H9 (cell line): Measurements from ENCODE around the gene MICAL3. TPM values are rescaled to one million over a fixed set of nuclear protein-coding genes. Genes with fewer than 3 reads are reported as not detected.

Experiments
- DNase-seq: peaks from one replicate; pipeline ENCODE4 v3.0.0-alpha.2; 2017
- H2AFZ ChIP-seq: one replicate; pipeline ENCODE4 v1.6.1; 2013; ENCODE audit warnings: mild to moderate bottlenecking, low read length, control low read depth, moderate library complexity
- H2AK5ac ChIP-seq: 2 replicates; pipeline ENCODE4 v1.6.1; 2013; ENCODE audit warnings: low read length, control low read depth, mixed read lengths; ENCODE audit not compliant: insufficient read length
- H2BK120ac ChIP-seq: one replicate; pipeline ENCODE4 v1.6.1; 2013; ENCODE audit warnings: low read depth, mild to moderate bottlenecking, low read length, control low read depth, inconsistent platforms; ENCODE audit not compliant: poor library complexity, severe bottlenecking
- H2BK12ac ChIP-seq: 2 replicates; pipeline ENCODE4 v1.6.1; 2013; ENCODE audit warnings: low read length, control low read depth, mixed read lengths, low read depth; ENCODE audit not compliant: insufficient read length
- H2BK15ac ChIP-seq: 2 replicates; pipeline ENCODE4 v1.6.1; 2013; ENCODE audit warnings: low read depth, low read length, control low read depth
- H2BK20ac ChIP-seq: one replicate; pipeline ENCODE4 v1.6.1; 2013; ENCODE audit warnings: low read depth, mild to moderate bottlenecking, low read length, control low read depth, inconsistent platforms; ENCODE audit not compliant: poor library complexity, severe bottlenecking
- H2BK5ac ChIP-seq: 2 replicates; pipeline ENCODE4 v1.6.1; 2013; ENCODE audit warnings: low read length, control low read depth, mixed read lengths; ENCODE audit not compliant: insufficient read length
- H3K14ac ChIP-seq: 2 replicates; pipeline ENCODE4 v1.6.1; 2013; ENCODE audit warnings: low read length, control low read depth; ENCODE audit not compliant: insufficient read depth
- H3K18ac ChIP-seq: 2 replicates; pipeline ENCODE4 v1.6.1; 2013; ENCODE audit warnings: low read depth, mild to moderate bottlenecking, mixed read lengths, low read length, control low read depth; ENCODE audit not compliant: insufficient read length
- H3K23ac ChIP-seq: 2 replicates; pipeline ENCODE4 v1.6.1; 2013; ENCODE audit warnings: low read length, control low read depth, mixed read lengths, low read depth; ENCODE audit not compliant: insufficient read length
- H3K23me2 ChIP-seq: 2 replicates; pipeline ENCODE4 v1.6.1; 2013; ENCODE audit warnings: low read depth, mild to moderate bottlenecking, mixed read lengths, low read length, control low read depth; ENCODE audit not compliant: insufficient read length, poor library complexity, severe bottlenecking
- H3K27ac ChIP-seq: 2 replicates; pipeline ENCODE4 v1.5.1; 2013; ENCODE audit warnings: low read length, control low read depth, mixed read lengths, low read depth; ENCODE audit not compliant: insufficient read length
- H3K27me3 ChIP-seq: 2 replicates; pipeline ENCODE4 v1.6.1; 2013; ENCODE audit warnings: low read length, control low read depth, inconsistent platforms; ENCODE audit not compliant: insufficient read depth
- H3K4ac ChIP-seq: 2 replicates; pipeline ENCODE4 v1.6.1; 2013; ENCODE audit warnings: low read depth, mild to moderate bottlenecking, control low read depth, inconsistent platforms, low read length, moderate library complexity
- H3K4me1 ChIP-seq: 2 replicates; pipeline ENCODE4 v1.6.1; 2013; ENCODE audit warnings: low read length, control low read depth, inconsistent platforms; ENCODE audit not compliant: insufficient read depth
- H3K4me2 ChIP-seq: 2 replicates; pipeline ENCODE4 v1.6.1; 2013; ENCODE audit warnings: low read length, control low read depth, mixed read lengths; ENCODE audit not compliant: insufficient read length, insufficient read depth
- H3K56ac ChIP-seq: 2 replicates; pipeline ENCODE4 v1.6.1; 2013; ENCODE audit warnings: low read depth, mild to moderate bottlenecking, mixed read lengths, low read length, control low read depth; ENCODE audit not compliant: insufficient read length
- H3K79me1 ChIP-seq: 2 replicates; pipeline ENCODE4 v1.6.1; 2013; ENCODE audit warnings: low read depth, mild to moderate bottlenecking, moderate library complexity, low read length, control low read depth, inconsistent platforms; ENCODE audit not compliant: insufficient read depth, poor library complexity, severe bottlenecking
- H3K79me2 ChIP-seq: 2 replicates; pipeline ENCODE4 v1.6.1; 2013; ENCODE audit warnings: low read length, control low read depth, inconsistent platforms; ENCODE audit not compliant: insufficient read depth
- H3K9ac ChIP-seq: 2 replicates; pipeline ENCODE4 v1.6.1; 2013; ENCODE audit warnings: low read length, control low read depth, mixed read lengths; ENCODE audit not compliant: insufficient read length; ENCODE audit errors: extremely low read depth
- H3K9me3 ChIP-seq: one replicate; pipeline ENCODE4 v1.6.1; 2013; ENCODE audit warnings: low read depth, low read length, inconsistent platforms; ENCODE audit not compliant: control insufficient read depth
- H3T11ph ChIP-seq: one replicate; pipeline ENCODE4 v1.6.1; 2013; ENCODE audit warnings: mild to moderate bottlenecking, low read length, control low read depth, inconsistent platforms
- H4K20me1 ChIP-seq: one replicate; pipeline ENCODE4 v1.6.1; 2013; ENCODE audit not compliant: control insufficient read depth, insufficient read length, insufficient read depth
- H4K5ac ChIP-seq: 2 replicates; pipeline ENCODE4 v1.6.1; 2013; ENCODE audit warnings: low read depth, mild to moderate bottlenecking, mixed read lengths, low read length, control low read depth; ENCODE audit not compliant: insufficient read length
- H4K8ac ChIP-seq: replicated peaks from 2 replicates; pipeline ENCODE4 v1.6.1; 2013; ENCODE audit warnings: low read length, control low read depth, mixed read lengths, low read depth; ENCODE audit not compliant: insufficient read length
- H4K91ac ChIP-seq: 2 replicates; pipeline ENCODE4 v1.6.1; 2013; ENCODE audit warnings: low read depth, mild to moderate bottlenecking, moderate library complexity, mixed read lengths, low read length, control low read depth; ENCODE audit not compliant: insufficient read length
- H3K27ac Mint-ChIP-seq, 3 experiments: 2 replicates in 2 of 3; 3 replicates in 1 of 3; pipeline ENCODE4 v1.8.0; 2020 to 2021; ENCODE audit warnings: mixed read lengths in 3 of 3, mild to moderate bottlenecking in 1 of 3, moderate library complexity in 1 of 3
- H3K27me3 Mint-ChIP-seq: 2 replicates; pipeline ENCODE4 v1.8.0; 2021; ENCODE audit warnings: low read depth, mild to moderate bottlenecking, moderate library complexity, mixed read lengths
- H3K36me3 Mint-ChIP-seq, 3 experiments: 2 replicates in 2 of 3; 3 replicates in 1 of 3; pipeline ENCODE4 v1.8.0; 2020 to 2021; ENCODE audit warnings: low read depth in 3 of 3, mixed read lengths in 3 of 3; ENCODE audit not compliant: insufficient read depth in 1 of 3
- H3K4me1 Mint-ChIP-seq, 2 experiments: 2 replicates each; pipeline ENCODE4 v1.8.0; 2020; ENCODE audit warnings: mixed read lengths in 2 of 2
- H3K4me3 Mint-ChIP-seq, 2 experiments: 2 replicates in 1 of 2; 3 replicates in 1 of 2; pipeline ENCODE4 v1.8.0; 2020 to 2021; ENCODE audit warnings: mild to moderate bottlenecking in 2 of 2, mixed read lengths in 2 of 2, moderate library complexity in 1 of 2
- H3K9me3 Mint-ChIP-seq, 2 experiments: 2 replicates in 1 of 2; 3 replicates in 1 of 2; pipeline ENCODE4 v1.8.0; 2020; ENCODE audit warnings: mild to moderate bottlenecking in 2 of 2, mixed read lengths in 2 of 2, moderate library complexity in 1 of 2
- CTCF ChIP-seq: fragments of 200-600 bp; sonication (generic); conservative IDR thresholded peaks from 3 replicates; pipeline ENCODE4 v1.8.0; 2021; ENCODE audit warnings: antibody characterized with exemption, mild to moderate bottlenecking
- WGBS: extraction: QIAGEN DNeasy Blood & Tissue Kit; methylation state at CpG from one replicate; pipeline ENCODE4 v1.1.7; 2013; ENCODE audit warnings: missing lambda C conversion rate, low lambda C conversion rate, mixed read lengths; ENCODE audit not compliant: insufficient read length; ENCODE audit errors: extremely low coverage; 5-methylcytosine and 5-hydroxymethylcytosine counted together
- total RNA-seq: library from RNA; stranded (reverse); gene quantifications from 2 replicates; pipeline ENCODE4 v1.2.1, GENCODE V29; 2021

The MICAL3 gene
- total RNA-seq, 1 experiment from 2014 or later: 50.2 TPM

- Histone ChIP-seq H3K18ac (no peak overlapping the region), H2AFZ (no peak overlapping the region), H3K56ac (no peak overlapping the region), H3K4ac (no peak overlapping the region), H2BK120ac (no peak overlapping the region), H3K14ac (no peak overlapping the region; the same call in 1 of the 2 replicates), H3K27me3 (no peaks in the 10 kb centered on the region), H3T11ph (no peak overlapping the region), H3K27ac (no peak overlapping the region), H3K4me2 (no peak overlapping the region), H3K9me3 (no peaks in the 10 kb centered on the region), H3K79me1 (no peaks in the 10 kb centered on the region), H3K4me1 (no peaks in the 10 kb centered on the region), H4K91ac (no peak overlapping the region), H4K5ac (no peak overlapping the region), H2BK12ac (no peak overlapping the region), H2BK15ac (no peak overlapping the region), H2BK5ac (no peak overlapping the region), H2BK20ac (no peak overlapping the region), H3K79me2 (no peaks in the 10 kb centered on the region), H3K23ac (no peak overlapping the region), H4K20me1 (no peaks in the 10 kb centered on the region), H3K23me2 (no peaks in the 10 kb centered on the region), H4K8ac (no peak overlapping the region), H2AK5ac (no peak overlapping the region), H3K9ac (no peak overlapping the region)
- Mint-ChIP-seq H3K9me3 (no peaks in the 10 kb centered on the region), H3K27me3 (no peaks in the 10 kb centered on the region), H3K36me3 (peaks cover 0 to 4% (median 0%) of the 10 kb centered on the region in 3 experiments; a peak in 4 of 7 replicates), H3K27ac (peak overlapping the region in 2 of 3 experiments; percentile 18 to 29; a peak in 4 of 7 replicates), H3K4me3 (no peak overlapping the region), H3K4me1 (no peaks in the 10 kb centered on the region)
- DNase-seq: no peak
- TF ChIP-seq CTCF: no peak
- WGBS: no CpG with 5 or more reads among the region's 29 CpGs
Observed at GRCh38 chr22:17792854-17793434, 231.4 kb downstream of the MICAL3 start.
